H1 (cell line): ENCODE results near the gene MRM3.

Source experiments
- ATF2 ChIP-seq: IDR thresholded peaks from 2 replicates; pipeline ENCODE4 v1.6.1; 2012; ENCODE audit warnings: low read length, inconsistent platforms
- EZH2 ChIP-seq: fragments of 200-600 bp; sonication (generic); IDR thresholded peaks from 2 replicates; pipeline ENCODE4 v1.7.1; 2012; ENCODE audit warnings: low read depth, mild to moderate bottlenecking, moderate library complexity, low read length, inconsistent platforms; ENCODE audit not compliant: severe bottlenecking
- JUND ChIP-seq: IDR thresholded peaks from 2 replicates; pipeline ENCODE4 v1.6.1; 2011; ENCODE audit warnings: mild to moderate bottlenecking, improper control_type of control experiment, low read length
- NRF1 ChIP-seq: IDR thresholded peaks from 2 replicates; pipeline ENCODE4 v1.6.1; 2011; ENCODE audit warnings: mild to moderate bottlenecking, low read depth, low read length, improper control_type of control experiment
- PHF8 ChIP-seq: fragments of 200-600 bp; sonication (generic); conservative IDR thresholded peaks from 2 replicates; pipeline ENCODE4 v1.7.1; 2012; ENCODE audit warnings: low read depth, mild to moderate bottlenecking, inconsistent platforms, low read length, moderate library complexity
- POLR2A ChIP-seq, 2 experiments: IDR thresholded peaks; 1 replicate in 1 of 2; 2 replicates in 1 of 2; pipeline ENCODE4 v1.6.1; 2011; ENCODE audit warnings: low read depth in 2 of 2, low read length in 2 of 2, mild to moderate bottlenecking in 2 of 2; ENCODE audit errors: control extremely low read depth in 1 of 2
- SP1 ChIP-seq: IDR thresholded peaks from 2 replicates; pipeline ENCODE4 v1.6.1; 2011; ENCODE audit warnings: low read depth, low read length
- SRF ChIP-seq: IDR thresholded peaks from 2 replicates; pipeline ENCODE4 v1.6.1; 2011; ENCODE audit warnings: mild to moderate bottlenecking, low read depth, low read length, moderate library complexity
- TAF1 ChIP-seq: IDR thresholded peaks from 2 replicates; pipeline ENCODE4 v1.6.1; 2011; ENCODE audit warnings: mild to moderate bottlenecking, low read depth, low read length
- YY1 ChIP-seq: IDR thresholded peaks from 2 replicates; pipeline ENCODE4 v1.6.1; 2011; ENCODE audit warnings: low read depth, mild to moderate bottlenecking, low read length
- TF ChIP-seq, protein P1 (sequence below), 3 experiments: IDR thresholded peaks; 1 replicate in 2 of 3; 2 replicates in 1 of 3; pipeline versions ENCODE4 v1.5.1 to v1.6.1; 2011; ENCODE audit warnings: low read length in 3 of 3, mild to moderate bottlenecking in 3 of 3, inconsistent platforms in 2 of 3, low read depth in 1 of 3, moderate library complexity in 1 of 3; ENCODE audit not compliant: insufficient read depth in 1 of 3; ENCODE audit errors: control extremely low read depth in 1 of 3

GRCh38 chr17:778096-778495 lies 4.1 kb upstream of the MRM3 start:
- TF ChIP-seq YY1 (no peak), SP1 (no peak), NRF1 (no peak), TAF1 (no peak), JUND (no peak), EZH2 (no peak), SRF (no peak), POLR2A (IDR thresholded peaks at IDR 0.05; ENCODE audit: control extremely low read depth in 1 of 2, low read depth in 2 of 2, low read length in 2 of 2) (no peak), PHF8 (no peak), ATF2 (no peak)
- TF ChIP-seq, protein P1, sequence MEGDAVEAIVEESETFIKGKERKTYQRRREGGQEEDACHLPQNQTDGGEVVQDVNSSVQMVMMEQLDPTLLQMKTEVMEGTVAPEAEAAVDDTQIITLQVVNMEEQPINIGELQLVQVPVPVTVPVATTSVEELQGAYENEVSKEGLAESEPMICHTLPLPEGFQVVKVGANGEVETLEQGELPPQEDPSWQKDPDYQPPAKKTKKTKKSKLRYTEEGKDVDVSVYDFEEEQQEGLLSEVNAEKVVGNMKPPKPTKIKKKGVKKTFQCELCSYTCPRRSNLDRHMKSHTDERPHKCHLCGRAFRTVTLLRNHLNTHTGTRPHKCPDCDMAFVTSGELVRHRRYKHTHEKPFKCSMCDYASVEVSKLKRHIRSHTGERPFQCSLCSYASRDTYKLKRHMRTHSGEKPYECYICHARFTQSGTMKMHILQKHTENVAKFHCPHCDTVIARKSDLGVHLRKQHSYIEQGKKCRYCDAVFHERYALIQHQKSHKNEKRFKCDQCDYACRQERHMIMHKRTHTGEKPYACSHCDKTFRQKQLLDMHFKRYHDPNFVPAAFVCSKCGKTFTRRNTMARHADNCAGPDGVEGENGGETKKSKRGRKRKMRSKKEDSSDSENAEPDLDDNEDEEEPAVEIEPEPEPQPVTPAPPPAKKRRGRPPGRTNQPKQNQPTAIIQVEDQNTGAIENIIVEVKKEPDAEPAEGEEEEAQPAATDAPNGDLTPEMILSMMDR (IDR thresholded peaks at IDR 0.05; ENCODE audit: control extremely low read depth in 1 of 3, insufficient read depth in 1 of 3, low read depth in 1 of 3, low read length in 3 of 3), result no peak
